Keratinocyte (primary cell): ENCODE data around the gene MAP3K4. TPM values are rescaled to one million over a fixed set of nuclear protein-coding genes. Genes with fewer than 3 reads are reported as not detected.

Experiments
- DNase-seq: peaks from one replicate; pipeline ENCODE4 v3.0.0-alpha.2; 2011; ENCODE audit warnings: low read depth, missing footprints, low spot score
- FAIRE-seq: peaks from 2 replicates; lab custom pipeline; 2011; peaks lifted over from hg19 to GRCh38; lab: Jason Lieb, UNC
- H2AFZ ChIP-seq: 2 replicates; pipeline ENCODE4 v1.6.0; 2012; ENCODE audit warnings: low read length, control low read depth, inconsistent platforms; ENCODE audit not compliant: control insufficient read depth
- H3K27ac ChIP-seq: 2 replicates; pipeline ENCODE4 v1.5.1; 2011; ENCODE audit warnings: low read length; ENCODE audit not compliant: control insufficient read depth, insufficient read depth
- H3K27me3 ChIP-seq: 3 replicates; pipeline ENCODE4 v1.6.0; 2011; ENCODE audit warnings: low read length; ENCODE audit not compliant: control insufficient read depth, insufficient read depth; ENCODE audit errors: extremely low read depth
- H3K36me3 ChIP-seq, 2 experiments: 2 replicates in 1 of 2; 3 replicates in 1 of 2; pipeline ENCODE4 v1.5.1; 2011; ENCODE audit warnings: low read length in 2 of 2, mild to moderate bottlenecking in 1 of 2; ENCODE audit not compliant: control insufficient read depth in 2 of 2, insufficient read depth in 2 of 2; ENCODE audit errors: extremely low read depth in 1 of 2
- H3K4me1 ChIP-seq: 3 replicates; pipeline ENCODE4 v1.5.1; 2011; ENCODE audit warnings: low read length; ENCODE audit not compliant: control insufficient read depth, insufficient read depth; ENCODE audit errors: extremely low read depth
- H3K4me2 ChIP-seq: 3 replicates; pipeline ENCODE4 v1.6.0; 2011; ENCODE audit warnings: low read depth, low read length; ENCODE audit not compliant: control insufficient read depth, insufficient read depth; ENCODE audit errors: extremely low read depth
- H3K4me3 ChIP-seq, 3 experiments: fragments of 200-600 bp in 1 of 3; sonication (generic) in 1 of 3; 2 replicates in 2 of 3; 3 replicates in 1 of 3; pipeline ENCODE4 v1.5.1; 2011 to 2016; ENCODE audit warnings: low read length in 3 of 3, mild to moderate bottlenecking in 3 of 3, control low read depth in 2 of 3, inconsistent platforms in 1 of 3, low read depth in 1 of 3, mixed read lengths in 1 of 3, mixed run types in 1 of 3, moderate library complexity in 1 of 3; ENCODE audit not compliant: control insufficient read depth in 2 of 3, insufficient read depth in 2 of 3; ENCODE audit errors: extremely low read depth in 1 of 3
- H3K79me2 ChIP-seq: 2 replicates; pipeline ENCODE4 v1.6.0; 2012; ENCODE audit warnings: low read length; ENCODE audit not compliant: control insufficient read depth, insufficient read depth
- H3K9ac ChIP-seq: 3 replicates; pipeline ENCODE4 v1.6.0; 2011; ENCODE audit warnings: low read length; ENCODE audit not compliant: control insufficient read depth, insufficient read depth; ENCODE audit errors: extremely low read depth
- H3K9me1 ChIP-seq: 3 replicates; pipeline ENCODE4 v1.6.0; 2011; ENCODE audit warnings: low read length; ENCODE audit not compliant: control insufficient read depth, insufficient read depth; ENCODE audit errors: extremely low read depth
- H3K9me3 ChIP-seq: 2 replicates; pipeline ENCODE4 v1.5.1; 2012; ENCODE audit warnings: low read depth, low read length; ENCODE audit not compliant: control insufficient read depth
- H4K20me1 ChIP-seq: 3 replicates; pipeline ENCODE4 v1.6.0; 2011; ENCODE audit warnings: low read length; ENCODE audit not compliant: control insufficient read depth, insufficient read depth; ENCODE audit errors: extremely low read depth
- CTCF ChIP-seq, 3 experiments: IDR thresholded peaks in 1 of 3; conservative IDR thresholded peaks in 1 of 3; optimal IDR thresholded peaks in 1 of 3; 2 replicates in 2 of 3; 3 replicates in 1 of 3; pipeline versions ENCODE3 to v1.5.1; 2011; ENCODE audit warnings: low read length in 3 of 3, mild to moderate bottlenecking in 3 of 3, moderate library complexity in 2 of 3, control low read depth in 1 of 3, inconsistent platforms in 1 of 3; ENCODE audit not compliant: insufficient read depth in 2 of 3; ENCODE audit errors: extremely low read depth in 1 of 3
- EZH2 ChIP-seq: IDR thresholded peaks from one replicate; pipeline ENCODE4 v1.6.1; 2012; ENCODE audit warnings: inconsistent platforms, mild to moderate bottlenecking, low read length, moderate library complexity
- dilution Hi-C: fragments of 300-500 bp; cut with MboI; formaldehyde crosslinking; loops from one replicate; pipeline ENCODE4 v1.7.0; 2020; ENCODE audit warnings: low sequenced_read_pairs; ENCODE audit not compliant: extremely low pct_ligation_motif_present
- polyA plus RNA-seq, 5 experiments: library from polyadenylated mRNA; depleted of rRNA in 3 of 5; stranded (reverse) in 3 of 5; stranded (forward) in 1 of 5; unstranded in 1 of 5; fragments of >200 nt; gene quantifications; 1 replicate in 1 of 5; 2 replicates in 3 of 5; 3 replicates in 1 of 5; pipeline versions ENCODE4 v1.2.1 to v1.2.3, GENCODE V29; 2011 to 2012; ENCODE audit warnings: missing spikeins in 2 of 5, low read depth in 1 of 5, low replicate concordance in 1 of 5

MAP3K4 gene
- polyA plus RNA-seq, 1 donor (not counting 4 experiments of a cell fraction or from before 2014, with no cell fraction given), result 12.8 TPM

DNA sequence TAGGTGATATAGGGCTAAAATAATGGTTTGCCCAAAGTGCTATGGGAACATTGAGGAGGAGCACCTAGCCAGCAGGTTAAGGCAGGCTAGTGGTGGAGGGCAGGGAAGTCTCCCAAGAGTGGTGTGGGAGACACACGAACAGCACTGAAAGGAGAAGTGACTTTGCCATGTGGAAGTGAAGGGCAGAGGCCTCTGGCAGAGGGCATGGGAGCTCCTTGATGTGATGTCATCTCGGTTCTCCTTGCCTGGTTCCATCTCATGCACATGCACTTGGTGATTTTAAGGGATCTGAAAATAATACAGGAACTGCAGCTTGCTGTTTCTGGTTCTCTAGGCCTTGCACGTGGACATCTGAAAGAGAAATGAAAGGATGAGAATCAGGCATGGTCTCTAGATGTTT lies 4.7 kb upstream of the MAP3K4 start:
- DNase-seq, result no peak
- no peaks in the 10 kb centered on the region for H3K9me3 ChIP-seq
- dilution Hi-C loops, result no loop called here
- H3K9ac ChIP-seq, result no peak overlapping the region
- TF ChIP-seq EZH2 (no peak), CTCF (optimal IDR thresholded peaks at IDR 0.05 in 1 of 3, IDR thresholded peaks at IDR 0.05 in 1 of 3, conservative IDR thresholded peaks at IDR 0.05 in 1 of 3; ENCODE audit: extremely low read depth in 1 of 3, insufficient read depth in 2 of 3, low read length in 3 of 3) (no peak)
- no peaks in the 10 kb centered on the region for H3K4me1 ChIP-seq
- no peak overlapping the region for H3K4me2 ChIP-seq
- no peaks in the 10 kb centered on the region for H3K36me3 ChIP-seq
- no peak for FAIRE-seq
- H3K79me2 ChIP-seq, result no peaks in the 10 kb centered on the region
- H3K9me1 ChIP-seq, result no peaks in the 10 kb centered on the region
- H4K20me1 ChIP-seq, result no peaks in the 10 kb centered on the region
- no peak overlapping the region for H3K27ac ChIP-seq
- no peak overlapping the region for H2AFZ ChIP-seq
- H3K4me3 ChIP-seq, result no peak overlapping the region
- H3K27me3 ChIP-seq, result no peaks in the 10 kb centered on the region

- no peak for FAIRE-seq
- dilution Hi-C loops, result no loop called here
These were observed 4.3 kb upstream of the MAP3K4 start for GRCh38 chr6:160987265-160987664.

More at GRCh38 chr6:160987265-160987664, 4.3 kb upstream of the MAP3K4 start:
- Histone ChIP-seq H3K4me1 (no peaks in the 10 kb centered on the region), H2AFZ (no peak overlapping the region), H3K36me3 (no peaks in the 10 kb centered on the region), H3K4me3 (no peak overlapping the region), H3K27me3 (no peaks in the 10 kb centered on the region), H3K79me2 (peaks cover 3% of the 10 kb centered on the region), H3K9me1 (no peaks in the 10 kb centered on the region), H3K9ac (no peak overlapping the region), H3K9me3 (no peaks in the 10 kb centered on the region), H3K27ac (no peak overlapping the region), H4K20me1 (no peaks in the 10 kb centered on the region), H3K4me2 (no peak overlapping the region)
- DNase-seq, result no peak
- TF ChIP-seq CTCF (optimal IDR thresholded peaks at IDR 0.05 in 1 of 3, IDR thresholded peaks at IDR 0.05 in 1 of 3, conservative IDR thresholded peaks at IDR 0.05 in 1 of 3; ENCODE audit: extremely low read depth in 1 of 3, insufficient read depth in 2 of 3, low read length in 3 of 3) (no peak), EZH2 (no peak)
